Measurements from ENCODE around the gene ITPR1.
"Not testable (repeated sequence)": the region's sequence is repeated elsewhere in the genome, so short reads cannot be mapped to it uniquely, and the experiment has no call there.

The ITPR1 gene

DNA sequence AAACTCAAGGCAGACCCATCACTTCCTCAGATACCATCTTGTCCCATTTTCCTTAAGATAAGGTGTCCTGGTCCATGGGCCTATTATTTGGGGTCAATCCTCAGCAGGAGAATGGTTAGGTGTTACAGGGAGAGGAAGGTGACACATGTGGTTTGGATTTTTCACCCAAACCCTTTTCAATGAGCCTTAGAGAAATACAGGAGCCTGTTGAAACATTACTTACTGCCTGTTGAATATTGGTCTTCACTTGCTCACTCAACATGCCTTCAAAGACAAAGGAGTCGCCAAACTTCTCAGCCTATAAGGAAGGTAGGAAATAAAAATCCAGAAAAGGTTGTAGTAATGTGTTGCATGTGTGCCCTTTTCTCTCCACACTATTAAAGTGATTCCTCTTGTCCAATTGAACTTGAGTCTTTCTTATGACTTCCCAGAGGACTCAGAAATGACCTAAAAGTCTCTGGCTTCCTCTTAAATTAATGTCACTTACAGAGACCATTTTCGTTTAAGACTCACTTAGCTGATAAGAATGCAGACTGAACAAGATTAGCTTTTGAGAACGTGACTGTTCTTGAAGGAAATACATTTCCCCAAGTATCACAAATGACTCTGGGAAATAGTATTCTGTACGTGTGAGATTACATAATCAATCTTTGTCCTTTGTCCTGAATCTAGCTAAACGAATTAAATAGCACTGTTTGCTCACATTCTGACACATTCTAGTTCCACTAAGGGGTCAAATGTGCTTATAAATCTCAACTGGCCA is 43.9 kb upstream of the ITPR1 start:
- no peak for ATAC-seq
- TF ChIP-seq, protein P1, sequence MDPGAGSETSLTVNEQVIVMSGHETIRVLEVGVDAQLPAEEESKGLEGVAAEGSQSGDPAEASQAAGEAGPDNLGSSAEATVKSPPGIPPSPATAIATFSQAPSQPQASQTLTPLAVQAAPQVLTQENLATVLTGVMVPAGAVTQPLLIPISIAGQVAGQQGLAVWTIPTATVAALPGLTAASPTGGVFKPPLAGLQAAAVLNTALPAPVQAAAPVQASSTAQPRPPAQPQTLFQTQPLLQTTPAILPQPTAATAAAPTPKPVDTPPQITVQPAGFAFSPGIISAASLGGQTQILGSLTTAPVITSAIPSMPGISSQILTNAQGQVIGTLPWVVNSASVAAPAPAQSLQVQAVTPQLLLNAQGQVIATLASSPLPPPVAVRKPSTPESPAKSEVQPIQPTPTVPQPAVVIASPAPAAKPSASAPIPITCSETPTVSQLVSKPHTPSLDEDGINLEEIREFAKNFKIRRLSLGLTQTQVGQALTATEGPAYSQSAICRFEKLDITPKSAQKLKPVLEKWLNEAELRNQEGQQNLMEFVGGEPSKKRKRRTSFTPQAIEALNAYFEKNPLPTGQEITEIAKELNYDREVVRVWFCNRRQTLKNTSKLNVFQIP (CRISPR knock-in tag; IDR thresholded peaks at IDR 0.05; ENCODE audit: borderline replicate concordance, low read depth): no peak
- TF ChIP-seq, protein P2, sequence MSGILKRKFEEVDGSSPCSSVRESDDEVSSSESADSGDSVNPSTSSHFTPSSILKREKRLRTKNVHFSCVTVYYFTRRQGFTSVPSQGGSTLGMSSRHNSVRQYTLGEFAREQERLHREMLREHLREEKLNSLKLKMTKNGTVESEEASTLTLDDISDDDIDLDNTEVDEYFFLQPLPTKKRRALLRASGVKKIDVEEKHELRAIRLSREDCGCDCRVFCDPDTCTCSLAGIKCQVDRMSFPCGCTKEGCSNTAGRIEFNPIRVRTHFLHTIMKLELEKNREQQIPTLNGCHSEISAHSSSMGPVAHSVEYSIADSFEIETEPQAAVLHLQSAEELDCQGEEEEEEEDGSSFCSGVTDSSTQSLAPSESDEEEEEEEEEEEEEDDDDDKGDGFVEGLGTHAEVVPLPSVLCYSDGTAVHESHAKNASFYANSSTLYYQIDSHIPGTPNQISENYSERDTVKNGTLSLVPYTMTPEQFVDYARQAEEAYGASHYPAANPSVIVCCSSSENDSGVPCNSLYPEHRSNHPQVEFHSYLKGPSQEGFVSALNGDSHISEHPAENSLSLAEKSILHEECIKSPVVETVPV (CRISPR knock-in tag; IDR thresholded peaks at IDR 0.05): no peak
- TF ChIP-seq, protein P3, sequence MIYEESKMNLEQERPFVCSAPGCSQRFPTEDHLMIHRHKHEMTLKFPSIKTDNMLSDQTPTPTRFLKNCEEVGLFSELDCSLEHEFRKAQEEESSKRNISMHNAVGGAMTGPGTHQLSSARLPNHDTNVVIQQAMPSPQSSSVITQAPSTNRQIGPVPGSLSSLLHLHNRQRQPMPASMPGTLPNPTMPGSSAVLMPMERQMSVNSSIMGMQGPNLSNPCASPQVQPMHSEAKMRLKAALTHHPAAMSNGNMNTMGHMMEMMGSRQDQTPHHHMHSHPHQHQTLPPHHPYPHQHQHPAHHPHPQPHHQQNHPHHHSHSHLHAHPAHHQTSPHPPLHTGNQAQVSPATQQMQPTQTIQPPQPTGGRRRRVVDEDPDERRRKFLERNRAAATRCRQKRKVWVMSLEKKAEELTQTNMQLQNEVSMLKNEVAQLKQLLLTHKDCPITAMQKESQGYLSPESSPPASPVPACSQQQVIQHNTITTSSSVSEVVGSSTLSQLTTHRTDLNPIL (CRISPR knock-in tag; IDR thresholded peaks at IDR 0.05; ENCODE audit: low read depth): no peak
- TF ChIP-seq ZNF565 (CRISPR knock-in tag; conservative IDR thresholded peaks at IDR 0.05; ENCODE audit: low read depth): no peak
- TF ChIP-seq OSR1 (CRISPR knock-in tag; IDR thresholded peaks at IDR 0.05): no peak
- no peak for TF ChIP-seq SNAI2 (CRISPR knock-in tag; IDR thresholded peaks at IDR 0.05)
- TF ChIP-seq, protein P4, sequence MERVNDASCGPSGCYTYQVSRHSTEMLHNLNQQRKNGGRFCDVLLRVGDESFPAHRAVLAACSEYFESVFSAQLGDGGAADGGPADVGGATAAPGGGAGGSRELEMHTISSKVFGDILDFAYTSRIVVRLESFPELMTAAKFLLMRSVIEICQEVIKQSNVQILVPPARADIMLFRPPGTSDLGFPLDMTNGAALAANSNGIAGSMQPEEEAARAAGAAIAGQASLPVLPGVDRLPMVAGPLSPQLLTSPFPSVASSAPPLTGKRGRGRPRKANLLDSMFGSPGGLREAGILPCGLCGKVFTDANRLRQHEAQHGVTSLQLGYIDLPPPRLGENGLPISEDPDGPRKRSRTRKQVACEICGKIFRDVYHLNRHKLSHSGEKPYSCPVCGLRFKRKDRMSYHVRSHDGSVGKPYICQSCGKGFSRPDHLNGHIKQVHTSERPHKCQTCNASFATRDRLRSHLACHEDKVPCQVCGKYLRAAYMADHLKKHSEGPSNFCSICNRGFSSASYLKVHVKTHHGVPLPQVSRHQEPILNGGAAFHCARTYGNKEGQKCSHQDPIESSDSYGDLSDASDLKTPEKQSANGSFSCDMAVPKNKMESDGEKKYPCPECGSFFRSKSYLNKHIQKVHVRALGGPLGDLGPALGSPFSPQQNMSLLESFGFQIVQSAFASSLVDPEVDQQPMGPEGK (CRISPR knock-in tag; IDR thresholded peaks at IDR 0.05; ENCODE audit: borderline replicate concordance): no peak
- no peak for TF ChIP-seq ISL1 (CRISPR knock-in tag; IDR thresholded peaks at IDR 0.05)
- no peak for TF ChIP-seq TCF4 (CRISPR knock-in tag; IDR thresholded peaks at IDR 0.05; ENCODE audit: borderline replicate concordance)
- no peak for TF ChIP-seq ARNTL (CRISPR knock-in tag; IDR thresholded peaks at IDR 0.05; ENCODE audit: borderline replicate concordance, low read depth)
- TF ChIP-seq, protein P5, sequence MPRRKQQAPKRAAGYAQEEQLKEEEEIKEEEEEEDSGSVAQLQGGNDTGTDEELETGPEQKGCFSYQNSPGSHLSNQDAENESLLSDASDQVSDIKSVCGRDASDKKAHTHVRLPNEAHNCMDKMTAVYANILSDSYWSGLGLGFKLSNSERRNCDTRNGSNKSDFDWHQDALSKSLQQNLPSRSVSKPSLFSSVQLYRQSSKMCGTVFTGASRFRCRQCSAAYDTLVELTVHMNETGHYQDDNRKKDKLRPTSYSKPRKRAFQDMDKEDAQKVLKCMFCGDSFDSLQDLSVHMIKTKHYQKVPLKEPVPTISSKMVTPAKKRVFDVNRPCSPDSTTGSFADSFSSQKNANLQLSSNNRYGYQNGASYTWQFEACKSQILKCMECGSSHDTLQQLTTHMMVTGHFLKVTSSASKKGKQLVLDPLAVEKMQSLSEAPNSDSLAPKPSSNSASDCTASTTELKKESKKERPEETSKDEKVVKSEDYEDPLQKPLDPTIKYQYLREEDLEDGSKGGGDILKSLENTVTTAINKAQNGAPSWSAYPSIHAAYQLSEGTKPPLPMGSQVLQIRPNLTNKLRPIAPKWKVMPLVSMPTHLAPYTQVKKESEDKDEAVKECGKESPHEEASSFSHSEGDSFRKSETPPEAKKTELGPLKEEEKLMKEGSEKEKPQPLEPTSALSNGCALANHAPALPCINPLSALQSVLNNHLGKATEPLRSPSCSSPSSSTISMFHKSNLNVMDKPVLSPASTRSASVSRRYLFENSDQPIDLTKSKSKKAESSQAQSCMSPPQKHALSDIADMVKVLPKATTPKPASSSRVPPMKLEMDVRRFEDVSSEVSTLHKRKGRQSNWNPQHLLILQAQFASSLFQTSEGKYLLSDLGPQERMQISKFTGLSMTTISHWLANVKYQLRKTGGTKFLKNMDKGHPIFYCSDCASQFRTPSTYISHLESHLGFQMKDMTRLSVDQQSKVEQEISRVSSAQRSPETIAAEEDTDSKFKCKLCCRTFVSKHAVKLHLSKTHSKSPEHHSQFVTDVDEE (CRISPR knock-in tag; IDR thresholded peaks at IDR 0.05): no peak
- TF ChIP-seq BACH2 (CRISPR knock-in tag; IDR thresholded peaks at IDR 0.05; ENCODE audit: borderline replicate concordance): no peak
- TF ChIP-seq CSDC2 (CRISPR knock-in tag; IDR thresholded peaks at IDR 0.05): no peak

DNA sequence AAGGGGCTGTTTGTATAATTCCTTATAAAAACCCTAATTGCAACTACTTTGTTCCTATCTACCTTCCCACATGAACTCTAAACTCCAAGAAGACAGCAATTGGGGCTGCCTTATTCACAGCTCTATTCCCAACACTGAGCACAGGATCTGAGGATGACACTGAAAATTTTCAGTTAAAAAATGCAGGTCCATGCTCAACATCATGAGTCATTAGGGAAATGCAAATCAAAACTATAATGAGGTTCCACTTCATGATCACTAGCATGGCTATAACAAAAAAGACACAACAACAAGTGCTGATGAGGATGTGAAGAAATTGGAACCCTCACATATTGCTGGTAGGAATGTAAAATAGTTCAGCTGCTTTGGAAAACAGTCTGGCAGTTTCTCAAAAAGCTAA is 39.0 kb upstream of the ITPR1 start:
- TF ChIP-seq, protein P1 (CRISPR knock-in tag; IDR thresholded peaks at IDR 0.05; ENCODE audit: borderline replicate concordance, low read depth): no peak
- TF ChIP-seq ARNTL (CRISPR knock-in tag; IDR thresholded peaks at IDR 0.05; ENCODE audit: borderline replicate concordance, low read depth): no peak
- ATAC-seq: no peak

DNA sequence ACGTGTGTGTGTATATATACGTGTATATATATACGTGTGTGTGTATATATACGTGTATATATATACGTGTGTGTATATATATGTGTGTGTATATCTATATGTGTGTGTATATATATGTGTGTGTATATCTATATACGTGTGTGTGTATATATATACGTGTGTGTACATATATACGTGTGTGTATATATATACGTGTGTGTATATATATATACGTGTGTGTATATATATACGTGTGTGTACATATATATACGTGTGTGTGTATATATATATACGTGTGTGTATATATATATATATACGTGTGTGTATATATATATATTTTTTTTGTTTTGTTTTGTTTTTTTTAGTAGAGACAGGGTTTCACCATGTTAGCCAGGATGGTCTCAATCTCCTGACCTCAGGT is 36.4 kb upstream of the ITPR1 start:
- not testable (repeated sequence) for ATAC-seq

DNA sequence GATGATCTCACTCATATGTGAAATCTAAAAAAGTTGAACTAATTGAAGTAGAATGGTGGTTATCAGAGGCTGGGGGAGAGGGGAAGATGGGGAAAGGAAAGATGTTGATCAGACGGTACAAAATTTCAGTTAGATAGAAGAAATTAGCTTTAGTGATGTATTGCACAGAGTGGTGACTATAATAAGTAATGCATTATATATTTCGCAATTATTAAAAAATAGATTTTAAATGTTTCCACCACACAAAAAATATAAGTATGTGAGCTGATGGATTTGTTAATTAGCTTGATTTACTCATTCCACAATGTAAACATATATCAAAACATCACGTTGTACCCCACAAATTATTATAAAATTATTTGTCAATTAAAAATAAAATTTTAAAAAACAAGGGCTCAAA is 34.2 kb upstream of the ITPR1 start:
- ATAC-seq: no peak
- TF ChIP-seq ESRRG (CRISPR knock-in tag; IDR thresholded peaks at IDR 0.05): no peak
- no peak for TF ChIP-seq ZFP30 (CRISPR knock-in tag; IDR thresholded peaks at IDR 0.05)
- no peak for TF ChIP-seq ISL1 (CRISPR knock-in tag; IDR thresholded peaks at IDR 0.05)
- no peak for TF ChIP-seq TCF4 (CRISPR knock-in tag; IDR thresholded peaks at IDR 0.05; ENCODE audit: borderline replicate concordance)
- TF ChIP-seq, protein P1 (CRISPR knock-in tag; IDR thresholded peaks at IDR 0.05; ENCODE audit: borderline replicate concordance, low read depth): no peak
- TF ChIP-seq, protein P5 (CRISPR knock-in tag; IDR thresholded peaks at IDR 0.05): no peak
- TF ChIP-seq SNAI2 (CRISPR knock-in tag; IDR thresholded peaks at IDR 0.05): no peak
- no peak for TF ChIP-seq ZC3H10 (CRISPR knock-in tag; IDR thresholded peaks at IDR 0.05)
- TF ChIP-seq ZNF565 (CRISPR knock-in tag; conservative IDR thresholded peaks at IDR 0.05; ENCODE audit: low read depth): no peak
- TF ChIP-seq BACH2 (CRISPR knock-in tag; IDR thresholded peaks at IDR 0.05; ENCODE audit: borderline replicate concordance): no peak
- TF ChIP-seq ZNF8 (CRISPR knock-in tag; IDR thresholded peaks at IDR 0.05): no peak
- no peak for TF ChIP-seq TOX (CRISPR knock-in tag; IDR thresholded peaks at IDR 0.05; ENCODE audit: borderline replicate concordance)

All from SK-N-SH treated with all-trans-retinoic acid at 6 μM for 48 hours (cell line).